ENCODE data around the gene UBE2V1.
"Not testable (repeated sequence)": the region's sequence is repeated elsewhere in the genome, so short reads cannot be mapped to it uniquely, and the experiment has no call there.

UBE2V1 gene

GRCh38 chr20:50102551-50102950, 10.4 kb downstream of the UBE2V1 start:
- peaks cover 100% of the 10 kb centered on the region for H3K79me2 ChIP-seq (ENCODE audit: insufficient read depth, low read length)
- not testable (repeated sequence) for H3K4me3 ChIP-seq (ENCODE audit: low read length, poor library complexity, severe bottlenecking); H3K27me3 ChIP-seq (ENCODE audit: insufficient read depth, low read length, poor library complexity, severe bottlenecking); H3K4me2 ChIP-seq (ENCODE audit: low read depth, low read length, poor library complexity, severe bottlenecking); H3K9ac ChIP-seq (ENCODE audit: low read depth, low read length, poor library complexity, severe bottlenecking); H2AFZ ChIP-seq (ENCODE audit: low read length); H3K9me2 ChIP-seq (replicated peaks; ENCODE audit: low read depth, low read length); H3K9me3 ChIP-seq (ENCODE audit: insufficient read depth, low read depth, low read length); H3F3A ChIP-seq (ENCODE audit: low read depth)
- H3K4me1 ChIP-seq (ENCODE audit: insufficient read depth, low read length, poor library complexity, severe bottlenecking) = peaks cover 14% of the 10 kb centered on the region
- peaks cover 19% of the 10 kb centered on the region; the same call in 1 of the 2 replicates for H3K36me3 ChIP-seq (ENCODE audit: insufficient read depth, low read length)
- peaks cover 82% of the 10 kb centered on the region for H4K20me1 ChIP-seq (ENCODE audit: insufficient read depth, low read length, poor library complexity, severe bottlenecking)

GRCh38 chr20:50101887-50102286, 11.1 kb downstream of the UBE2V1 start:
- Histone ChIP-seq H3K9me3 (ENCODE audit: insufficient read depth, low read depth, low read length) (no peaks in the 10 kb centered on the region), H3F3A (ENCODE audit: low read depth) (no peaks in the 10 kb centered on the region), H2AFZ (ENCODE audit: low read length) (no peak overlapping the region), H3K36me3 (ENCODE audit: insufficient read depth, low read length) (peaks cover 22% of the 10 kb centered on the region; the same call in 1 of the 2 replicates), H3K9ac (ENCODE audit: low read depth, low read length, poor library complexity, severe bottlenecking) (no peak overlapping the region), H3K79me2 (ENCODE audit: insufficient read depth, low read length) (peaks cover 100% of the 10 kb centered on the region), H4K20me1 (ENCODE audit: insufficient read depth, low read length, poor library complexity, severe bottlenecking) (peaks cover 81% of the 10 kb centered on the region), H3K4me2 (ENCODE audit: low read depth, low read length, poor library complexity, severe bottlenecking) (no peak overlapping the region), H3K9me2 (replicated peaks; ENCODE audit: low read depth, low read length) (no peaks in the 10 kb centered on the region), H3K4me1 (ENCODE audit: insufficient read depth, low read length, poor library complexity, severe bottlenecking) (peaks cover 7% of the 10 kb centered on the region), H3K4me3 (ENCODE audit: low read length, poor library complexity, severe bottlenecking) (no peak overlapping the region), H3K27me3 (ENCODE audit: insufficient read depth, low read length, poor library complexity, severe bottlenecking) (no peaks in the 10 kb centered on the region)
- no peak for TF ChIP-seq EZH2phosphoT487 (IDR thresholded peaks at IDR 0.05; ENCODE audit: borderline replicate concordance)
- no peak for TF ChIP-seq CTCF (conservative IDR thresholded peaks at IDR 0.05; ENCODE audit: low read length)

- no peak for TF ChIP-seq CTCF (conservative IDR thresholded peaks at IDR 0.05; ENCODE audit: low read length)
- no peak for TF ChIP-seq EZH2phosphoT487 (IDR thresholded peaks at IDR 0.05; ENCODE audit: borderline replicate concordance)
- Histone ChIP-seq H3K79me2 (ENCODE audit: insufficient read depth, low read length) (peaks cover 98% of the 10 kb centered on the region), H2AFZ (ENCODE audit: low read length) (no peak overlapping the region), H3K27me3 (ENCODE audit: insufficient read depth, low read length, poor library complexity, severe bottlenecking) (no peaks in the 10 kb centered on the region), H3K4me3 (ENCODE audit: low read length, poor library complexity, severe bottlenecking) (no peak overlapping the region), H3K4me2 (ENCODE audit: low read depth, low read length, poor library complexity, severe bottlenecking) (no peak overlapping the region), H3K9ac (ENCODE audit: low read depth, low read length, poor library complexity, severe bottlenecking) (no peak overlapping the region), H3K36me3 (ENCODE audit: insufficient read depth, low read length) (peaks cover 28% of the 10 kb centered on the region; the same call in 1 of the 2 replicates), H3K9me3 (ENCODE audit: insufficient read depth, low read depth, low read length) (no peaks in the 10 kb centered on the region), H4K20me1 (ENCODE audit: insufficient read depth, low read length, poor library complexity, severe bottlenecking) (peaks cover 81% of the 10 kb centered on the region), H3K4me1 (ENCODE audit: insufficient read depth, low read length, poor library complexity, severe bottlenecking) (peaks cover 6% of the 10 kb centered on the region), H3K9me2 (replicated peaks; ENCODE audit: low read depth, low read length) (no peaks in the 10 kb centered on the region), H3F3A (ENCODE audit: low read depth) (no peaks in the 10 kb centered on the region)
Measured at GRCh38 chr20:50101281-50101680, 11.7 kb downstream of the UBE2V1 start.

- no peak overlapping the region for H3K4me3 ChIP-seq (ENCODE audit: low read length, poor library complexity, severe bottlenecking)
- H3F3A ChIP-seq (ENCODE audit: low read depth) = no peaks in the 10 kb centered on the region
- no peaks in the 10 kb centered on the region for H3K4me1 ChIP-seq (ENCODE audit: insufficient read depth, low read length, poor library complexity, severe bottlenecking)
- H3K4me2 ChIP-seq (ENCODE audit: low read depth, low read length, poor library complexity, severe bottlenecking) = no peak overlapping the region
- no peaks in the 10 kb centered on the region for H3K9me3 ChIP-seq (ENCODE audit: insufficient read depth, low read depth, low read length)
- TF ChIP-seq EZH2phosphoT487 (IDR thresholded peaks at IDR 0.05; ENCODE audit: borderline replicate concordance) (no peak), CTCF (conservative IDR thresholded peaks at IDR 0.05; ENCODE audit: low read length) (no peak)
- peaks cover 77% of the 10 kb centered on the region for H4K20me1 ChIP-seq (ENCODE audit: insufficient read depth, low read length, poor library complexity, severe bottlenecking)
- no peak overlapping the region for H3K9ac ChIP-seq (ENCODE audit: low read depth, low read length, poor library complexity, severe bottlenecking)
- H3K79me2 ChIP-seq (ENCODE audit: insufficient read depth, low read length) = peaks cover 97% of the 10 kb centered on the region
- no peaks in the 10 kb centered on the region for H3K27me3 ChIP-seq (ENCODE audit: insufficient read depth, low read length, poor library complexity, severe bottlenecking)
- H3K9me2 ChIP-seq (replicated peaks; ENCODE audit: low read depth, low read length) = no peaks in the 10 kb centered on the region
- H2AFZ ChIP-seq (ENCODE audit: low read length) = no peak overlapping the region
- H3K36me3 ChIP-seq (ENCODE audit: insufficient read depth, low read length) = peaks cover 36% of the 10 kb centered on the region; the same call in 1 of the 2 replicates
Measured at GRCh38 chr20:50100552-50100951, 12.4 kb downstream of the UBE2V1 start.
